GM18498 (cell line): ENCODE results near the gene TM6SF1.
"Not testable (repeated sequence)": the region's sequence is repeated elsewhere in the genome, so short reads cannot be mapped to it uniquely, and the experiment has no call there.

Experiments used
- ATAC-seq: cut with Tn5 transposase; IDR thresholded peaks from one replicate; pipeline ENCODE4 v1.9.1; 2021; ENCODE audit warnings: mild to moderate bottlenecking, moderate library complexity; ENCODE audit not compliant: unreplicated experiment

The TM6SF1 gene

DNA sequence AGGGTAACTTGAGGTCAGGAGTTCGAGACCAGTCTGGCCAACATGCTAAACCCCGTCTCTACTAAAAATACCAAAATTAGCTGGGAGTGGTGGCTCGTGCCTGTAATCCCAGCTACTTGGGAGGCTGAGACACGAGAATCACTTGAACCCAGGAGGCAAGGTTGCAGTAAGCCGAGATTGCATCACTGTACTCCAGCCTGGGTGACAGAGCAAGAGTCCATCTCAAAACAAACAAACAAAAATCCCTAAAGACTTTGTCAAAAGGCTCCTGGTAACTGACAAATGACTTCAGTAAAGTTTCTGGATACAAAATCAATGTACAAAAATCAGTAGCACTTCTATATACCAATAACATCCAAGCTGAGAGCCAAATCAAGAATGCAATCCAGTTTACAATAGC, 62.1 kb downstream of the TM6SF1 start:
- not testable (repeated sequence) for ATAC-seq

DNA sequence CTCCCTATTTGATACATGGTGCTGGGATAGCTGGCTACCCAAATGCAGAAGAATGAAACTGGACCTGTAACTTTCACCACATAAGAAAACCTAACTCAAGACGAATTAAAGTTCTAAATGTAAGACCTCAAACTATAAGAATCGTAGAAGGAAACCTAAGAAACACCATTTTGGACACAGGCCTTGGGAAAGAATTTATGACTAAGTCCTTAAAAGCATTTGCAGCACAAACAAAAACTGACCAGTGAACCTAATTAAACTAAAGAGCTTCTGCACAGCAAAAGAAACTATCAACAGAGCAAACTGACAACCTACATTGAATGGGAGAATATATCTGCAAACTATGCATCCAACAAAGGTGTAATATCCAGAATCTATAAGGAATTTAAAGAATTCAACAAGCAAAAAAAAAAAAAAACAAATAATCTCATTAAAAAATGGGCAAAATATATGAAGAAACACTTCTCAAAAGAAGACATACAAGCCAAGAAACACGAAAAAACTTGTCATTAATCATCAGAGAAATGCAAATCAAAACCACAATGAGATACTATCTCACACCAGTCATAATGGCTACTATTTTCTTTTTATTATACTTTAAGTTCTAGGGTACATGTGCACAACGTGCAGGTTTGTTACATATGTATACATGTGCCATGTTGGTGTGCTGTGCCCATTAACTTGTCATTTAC, 63.2 kb downstream of the TM6SF1 start:
- ATAC-seq, result no peak

DNA sequence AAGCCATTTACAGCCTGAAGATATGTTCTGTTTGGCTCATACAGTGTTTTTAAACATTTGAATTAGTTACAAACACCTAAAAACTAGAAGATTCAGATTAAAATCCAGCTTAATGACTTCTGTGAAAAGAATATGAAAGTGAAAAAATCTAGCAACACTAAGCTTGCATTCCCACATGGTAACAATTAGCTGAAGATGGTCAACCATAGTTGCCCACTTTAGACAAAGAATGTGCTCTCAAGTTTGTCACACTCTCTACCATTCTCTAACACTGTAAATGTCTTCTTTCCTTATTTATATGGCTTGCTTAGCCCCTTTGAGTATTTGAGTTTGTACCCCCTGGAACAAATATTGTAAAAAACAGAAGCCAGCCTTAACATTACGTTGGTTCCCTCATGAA, 67.4 kb downstream of the TM6SF1 start:
- no peak for ATAC-seq

DNA sequence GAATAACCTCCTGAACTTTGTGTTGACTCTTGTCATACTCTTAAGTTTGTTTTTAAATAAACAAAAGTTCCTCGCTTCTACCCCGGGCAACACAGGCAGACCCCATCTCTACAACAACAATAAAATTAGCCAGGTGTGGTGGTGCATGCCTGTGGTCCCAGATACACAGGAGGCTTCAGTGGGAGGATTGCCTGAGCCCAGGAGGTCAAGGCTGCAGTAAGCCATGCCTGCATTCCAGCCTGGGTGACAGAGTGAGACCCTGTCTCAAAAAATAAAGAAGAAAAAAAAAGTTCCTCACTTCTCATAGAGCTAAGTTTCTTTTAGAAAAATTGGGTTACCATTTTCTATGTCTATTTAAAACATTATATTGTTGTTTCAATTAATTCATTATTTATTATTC, 70.9 kb downstream of the TM6SF1 start:
- no peak for ATAC-seq

DNA sequence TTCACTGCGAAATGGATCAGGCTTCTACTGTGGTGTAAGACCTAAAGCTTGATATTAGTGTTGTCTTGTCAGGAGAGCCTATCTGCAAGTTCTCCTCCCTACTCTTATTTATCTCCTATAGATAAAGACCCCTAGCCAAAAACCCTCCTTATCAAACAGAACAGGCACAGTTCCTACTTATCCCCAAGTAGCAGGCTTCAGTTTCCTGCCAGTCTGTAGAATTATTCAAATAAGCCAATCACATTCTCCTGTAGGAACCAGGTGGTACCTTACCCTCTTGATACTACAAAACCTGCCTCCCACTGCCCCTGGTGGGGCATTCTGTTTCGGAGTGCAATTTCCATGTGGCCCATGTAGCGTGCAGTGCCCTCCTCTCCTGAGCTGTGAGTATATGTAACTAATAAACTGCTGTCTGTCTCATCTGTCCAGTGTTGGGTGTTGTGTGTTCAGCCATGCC, 71.5 kb downstream of the TM6SF1 start:
- no peak for ATAC-seq

DNA sequence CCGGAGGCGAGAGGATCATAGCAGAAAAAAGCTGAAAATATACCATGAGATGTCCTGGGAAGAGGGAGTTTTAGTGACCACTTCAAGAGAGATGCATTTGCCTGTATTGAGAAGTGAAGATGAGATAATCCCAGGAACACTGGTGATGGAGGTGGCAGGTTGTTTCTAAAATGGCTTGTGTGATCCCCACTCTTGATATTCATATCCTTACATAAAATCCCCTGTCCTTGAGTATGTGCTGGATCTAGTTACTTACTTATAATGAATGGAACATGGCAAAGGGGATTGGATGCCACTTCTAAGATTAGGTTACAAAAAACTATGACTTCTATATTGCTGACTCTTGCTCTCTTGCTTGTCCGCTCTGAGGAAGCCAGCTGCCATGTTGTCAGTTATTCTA, 78.1 kb downstream of the TM6SF1 start:
- no peak for ATAC-seq
